ENCODE data around the gene RTL1.

RTL1 gene

DNA sequence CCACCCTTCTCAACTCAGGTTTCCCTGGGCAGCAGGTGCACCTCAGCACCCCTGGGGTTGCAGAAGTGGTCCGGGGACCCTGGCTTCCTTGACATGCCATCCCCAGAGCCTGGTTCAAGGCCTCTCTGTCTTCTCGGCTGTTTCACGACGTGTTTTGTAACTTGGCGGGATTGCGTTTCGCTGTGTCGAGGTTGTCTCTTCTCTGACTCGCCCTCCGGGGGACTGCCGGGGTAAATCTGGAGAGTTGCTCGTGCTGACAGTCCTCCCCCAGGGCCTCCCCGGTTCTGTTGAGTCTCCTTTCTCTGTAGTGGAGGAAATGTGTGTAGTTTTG lies 52.0 kb downstream of the RTL1 start:
- H3K4me3 ChIP-seq (ENCODE audit: low read depth, low read length) = no peak overlapping the region
- TF ChIP-seq, protein P1, sequence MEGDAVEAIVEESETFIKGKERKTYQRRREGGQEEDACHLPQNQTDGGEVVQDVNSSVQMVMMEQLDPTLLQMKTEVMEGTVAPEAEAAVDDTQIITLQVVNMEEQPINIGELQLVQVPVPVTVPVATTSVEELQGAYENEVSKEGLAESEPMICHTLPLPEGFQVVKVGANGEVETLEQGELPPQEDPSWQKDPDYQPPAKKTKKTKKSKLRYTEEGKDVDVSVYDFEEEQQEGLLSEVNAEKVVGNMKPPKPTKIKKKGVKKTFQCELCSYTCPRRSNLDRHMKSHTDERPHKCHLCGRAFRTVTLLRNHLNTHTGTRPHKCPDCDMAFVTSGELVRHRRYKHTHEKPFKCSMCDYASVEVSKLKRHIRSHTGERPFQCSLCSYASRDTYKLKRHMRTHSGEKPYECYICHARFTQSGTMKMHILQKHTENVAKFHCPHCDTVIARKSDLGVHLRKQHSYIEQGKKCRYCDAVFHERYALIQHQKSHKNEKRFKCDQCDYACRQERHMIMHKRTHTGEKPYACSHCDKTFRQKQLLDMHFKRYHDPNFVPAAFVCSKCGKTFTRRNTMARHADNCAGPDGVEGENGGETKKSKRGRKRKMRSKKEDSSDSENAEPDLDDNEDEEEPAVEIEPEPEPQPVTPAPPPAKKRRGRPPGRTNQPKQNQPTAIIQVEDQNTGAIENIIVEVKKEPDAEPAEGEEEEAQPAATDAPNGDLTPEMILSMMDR (IDR thresholded peaks at IDR 0.05; ENCODE audit: borderline replicate concordance, insufficient read depth, low read depth, low read length) = no peak

DNA sequence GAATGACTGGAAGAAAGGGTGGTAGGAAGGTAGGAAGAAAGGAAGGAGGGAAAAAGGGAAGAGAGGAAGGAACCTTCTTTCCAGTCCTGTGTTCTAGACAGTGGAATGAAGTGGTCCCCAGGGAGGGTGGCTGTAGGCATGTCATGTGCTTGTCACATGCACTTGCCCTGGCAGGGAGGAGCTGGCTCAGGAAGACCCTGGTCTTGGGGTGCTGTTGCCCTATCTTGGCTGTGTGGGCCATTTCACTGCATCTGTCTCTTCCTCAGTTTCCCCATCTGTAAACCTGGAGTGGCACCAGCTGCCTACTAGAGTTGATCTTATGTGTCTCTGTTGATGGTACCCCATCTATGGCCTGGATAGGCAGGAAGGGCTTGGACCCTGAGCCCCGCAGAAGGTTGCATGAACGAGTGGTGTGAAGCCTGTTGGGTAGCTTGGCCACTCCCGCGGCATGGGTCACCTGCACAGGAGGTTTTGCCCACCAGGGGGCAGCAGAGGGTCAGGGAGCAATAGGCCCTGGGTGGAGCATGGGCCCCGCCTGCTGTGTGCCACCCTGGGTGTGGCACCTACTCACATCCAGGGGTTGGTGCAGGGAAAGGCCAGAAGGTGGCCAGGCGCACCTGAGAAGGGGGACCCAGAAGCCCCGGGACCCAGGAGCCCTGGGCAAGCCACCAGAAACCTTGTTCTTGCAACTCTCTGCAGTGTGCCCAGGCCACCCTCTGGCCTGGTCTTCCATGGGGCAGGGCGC lies 52.5 kb downstream of the RTL1 start:
- H3K4me3 ChIP-seq (ENCODE audit: low read depth, low read length) = no peak overlapping the region
- TF ChIP-seq, protein P1 (IDR thresholded peaks at IDR 0.05; ENCODE audit: borderline replicate concordance, insufficient read depth, low read depth, low read length) = peak; percentile 91

DNA sequence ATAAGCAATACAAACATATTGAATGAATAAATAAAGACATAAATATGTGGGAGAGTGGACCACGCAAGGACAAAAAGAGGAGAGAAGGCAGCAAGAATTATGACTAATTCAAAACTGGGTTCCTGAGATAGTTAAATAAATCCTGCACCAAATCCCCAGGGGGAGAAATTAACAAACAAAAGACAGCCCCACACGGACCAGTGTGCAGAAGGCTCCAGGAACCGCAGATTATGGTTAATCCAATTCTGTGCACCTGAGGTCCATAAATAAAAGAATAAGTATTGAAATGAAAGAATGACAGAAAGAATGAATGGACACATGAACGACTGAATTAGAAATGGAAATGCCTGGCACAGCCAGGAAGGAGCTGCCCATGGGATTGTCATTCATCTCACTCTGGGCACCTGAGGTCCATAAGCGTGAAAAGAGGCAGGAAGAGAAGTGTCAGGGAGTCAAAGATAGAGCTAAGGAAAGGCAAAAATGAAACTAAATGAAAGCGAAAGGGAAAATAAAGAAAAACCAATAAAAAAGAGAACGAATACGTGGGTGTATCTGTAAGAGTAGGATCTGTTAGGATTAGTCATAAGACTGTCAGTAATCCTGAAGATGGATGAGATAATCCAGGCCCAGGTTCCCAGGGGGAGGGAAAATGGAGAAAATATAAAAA lies 54.3 kb downstream of the RTL1 start:
- H3K4me3 ChIP-seq (ENCODE audit: low read depth, low read length) = no peak overlapping the region
- TF ChIP-seq, protein P1 (IDR thresholded peaks at IDR 0.05; ENCODE audit: borderline replicate concordance, insufficient read depth, low read depth, low read length) = no peak

DNA sequence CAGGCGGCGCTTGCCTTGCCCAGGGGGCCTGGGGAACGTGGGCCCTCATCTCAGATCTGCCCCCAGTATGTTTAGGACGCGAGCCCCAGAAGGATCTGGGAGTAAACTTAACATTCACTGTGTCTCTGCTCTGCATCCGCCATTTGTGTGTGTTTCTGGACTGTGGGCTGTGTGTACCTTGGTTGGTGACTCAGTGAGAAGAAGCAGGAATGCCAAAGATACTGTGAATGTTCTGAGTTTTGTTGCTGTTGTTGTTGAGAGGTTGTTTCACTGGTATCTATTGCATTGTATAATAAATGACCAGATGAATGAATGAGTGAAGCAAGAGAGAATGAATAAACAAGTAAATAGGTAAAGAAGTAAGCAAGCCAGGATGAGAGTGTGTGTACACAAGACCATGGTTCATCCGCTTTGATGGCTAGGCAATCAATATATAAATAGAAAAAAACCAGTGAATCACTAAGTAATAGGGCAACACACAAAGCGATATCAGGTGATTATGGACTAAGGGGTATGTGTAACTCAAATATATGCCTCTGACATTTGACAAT lies 57.1 kb downstream of the RTL1 start:
- H3K4me3 ChIP-seq (ENCODE audit: low read depth, low read length) = no peak overlapping the region
- TF ChIP-seq, protein P1 (IDR thresholded peaks at IDR 0.05; ENCODE audit: borderline replicate concordance, insufficient read depth, low read depth, low read length) = no peak

DNA sequence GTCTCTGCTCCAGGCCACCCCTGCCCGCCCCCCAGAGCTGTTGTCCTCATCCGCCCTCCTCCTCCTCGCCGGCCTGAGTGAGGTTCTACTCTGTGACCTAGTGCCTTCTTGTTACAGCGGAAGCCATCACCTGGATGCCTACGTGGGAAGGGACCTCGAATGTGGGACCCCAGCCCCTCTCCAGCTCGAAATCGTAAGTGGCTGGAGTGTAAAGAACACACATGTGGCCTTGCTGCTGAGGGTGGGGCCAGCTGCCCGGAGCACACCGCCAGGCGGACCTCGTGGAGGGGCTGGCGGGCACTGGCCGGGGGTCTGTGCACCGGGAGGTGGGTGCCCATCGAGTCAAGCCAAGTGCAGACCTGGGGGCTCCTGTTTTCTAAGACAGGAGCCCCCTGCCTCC lies 58.2 kb downstream of the RTL1 start:
- TF ChIP-seq, protein P1 (IDR thresholded peaks at IDR 0.05; ENCODE audit: borderline replicate concordance, insufficient read depth, low read depth, low read length) = no peak
- no peak overlapping the region for H3K4me3 ChIP-seq (ENCODE audit: low read depth, low read length)

DNA sequence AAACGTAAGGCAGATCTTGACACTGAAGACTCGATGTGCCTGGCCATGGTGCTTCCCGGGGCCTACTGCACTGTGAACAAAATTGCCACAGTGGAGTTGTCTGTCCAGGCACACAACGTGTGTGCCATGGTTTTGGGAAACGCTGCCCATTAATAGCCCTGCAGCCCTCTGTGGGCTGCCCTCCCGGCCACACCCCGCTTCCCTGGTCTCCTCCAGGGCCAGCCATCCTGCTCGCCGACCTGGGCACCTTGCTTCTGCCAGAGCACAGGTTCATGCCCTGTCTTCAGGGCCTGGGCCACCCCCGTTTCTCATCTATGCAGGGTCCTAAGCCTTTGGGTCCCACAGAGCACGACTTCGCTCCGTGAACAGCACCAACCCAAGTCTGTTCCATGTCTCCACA lies 58.7 kb downstream of the RTL1 start:
- no peak overlapping the region for H3K4me3 ChIP-seq (ENCODE audit: low read depth, low read length)
- TF ChIP-seq, protein P1 (IDR thresholded peaks at IDR 0.05; ENCODE audit: borderline replicate concordance, insufficient read depth, low read depth, low read length) = no peak

DNA sequence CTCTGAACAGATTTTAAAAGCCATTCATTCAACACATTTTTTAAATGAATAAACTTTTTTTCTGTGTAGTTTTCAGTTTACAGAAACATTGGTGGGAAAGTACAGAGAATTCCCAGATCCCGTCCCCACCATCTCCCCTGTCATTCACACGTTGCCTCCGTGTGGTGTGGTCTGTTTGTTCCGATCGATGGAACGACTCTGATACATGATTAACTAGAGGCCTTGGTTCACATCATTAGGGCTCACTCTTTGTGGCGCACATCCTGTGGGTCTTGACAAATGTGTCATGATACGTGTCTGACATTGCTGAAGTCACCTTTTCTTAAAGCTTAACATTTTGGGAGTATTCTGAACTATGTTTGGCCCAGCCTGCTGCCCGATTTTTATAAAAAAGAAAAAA lies 59.1 kb downstream of the RTL1 start:
- TF ChIP-seq, protein P1 (IDR thresholded peaks at IDR 0.05; ENCODE audit: borderline replicate concordance, insufficient read depth, low read depth, low read length) = no peak
- H3K4me3 ChIP-seq (ENCODE audit: low read depth, low read length) = no peak overlapping the region

Measured in GM12875 (cell line).